T-cell (primary cell): Measurements from ENCODE around the gene VPS36. TPM values are rescaled to one million over a fixed set of nuclear protein-coding genes. Genes with fewer than 3 reads are reported as not detected.
A peak's percentile ranks its signal among the peaks of the same experiment; 100 is the strongest.

Source experiments
- ATAC-seq, 4 experiments: fragments of 200-7000 bp in 3 of 4; fragments of 150-1000 bp in 1 of 4; cut with Tn5 transposase; replicated peaks in 1 of 4; 1 replicate in 3 of 4; 2 replicates in 1 of 4; pipeline ENCODE4 v1.10.0; 2021; ENCODE audit warnings: moderate library complexity in 3 of 4, mild to moderate bottlenecking in 2 of 4, moderate number of reproducible peaks in 1 of 4
- CTCF ChIA-PET, 2 donors: fragments of 300-600 bp; sonication (Branson Sonifier 250); formaldehyde crosslinking; loops; one replicate each; lab custom pipeline; 2022; ENCODE audit warnings: antibody characterized with exemption in 2 of 2; lab: Charles Lee
- POLR2A ChIA-PET, 2 donors: fragments of 300-600 bp; sonication (Branson Sonifier 250); formaldehyde crosslinking; loops; one replicate each; lab custom pipeline; 2022; ENCODE audit warnings: antibody characterized with exemption in 2 of 2; lab: Charles Lee
- DNase-seq, 35 experiments: peaks; one replicate each; pipeline versions ENCODE4 v3.0.0 to v3.0.0-alpha.2; 2013 to 2023
- H3K27ac ChIP-seq: one replicate; pipeline ENCODE4 v1.5.1; 2013; ENCODE audit warnings: low read length
- H3K27me3 ChIP-seq, 2 experiments: replicated peaks in 1 of 2; 1 replicate in 1 of 2; 2 replicates in 1 of 2; pipeline versions ENCODE4 v1.6.1 to v1.7.0; 2013; ENCODE audit warnings: low read length in 1 of 2, mixed read lengths in 1 of 2; ENCODE audit not compliant: control insufficient read depth in 2 of 2, insufficient read depth in 2 of 2; ENCODE audit errors: extremely low read depth in 1 of 2
- H3K36me3 ChIP-seq, 2 donors: 1 replicate in 1 of 2; 2 replicates in 1 of 2; pipeline versions ENCODE4 v1.6.1 to v1.7.0; 2013; ENCODE audit warnings: low read length in 1 of 2; ENCODE audit not compliant: control insufficient read depth in 2 of 2, insufficient read depth in 1 of 2; ENCODE audit errors: extremely low read depth in 1 of 2
- H3K4me1 ChIP-seq, 2 experiments: 1 replicate in 1 of 2; 2 replicates in 1 of 2; pipeline versions ENCODE4 v1.6.1 to v1.7.0; 2013; ENCODE audit warnings: low read length in 2 of 2, mixed read lengths in 1 of 2; ENCODE audit not compliant: insufficient read depth in 2 of 2, control insufficient read depth in 1 of 2; ENCODE audit errors: extremely low read depth in 1 of 2
- H3K4me3 ChIP-seq, 2 donors: 1 replicate in 1 of 2; 2 replicates in 1 of 2; pipeline versions ENCODE4 v1.5.1 to v1.7.0; 2013; ENCODE audit warnings: mild to moderate bottlenecking in 2 of 2, low read length in 1 of 2, moderate library complexity in 1 of 2; ENCODE audit not compliant: control insufficient read depth in 1 of 2; ENCODE audit errors: extremely low read depth in 1 of 2
- H3K9me3 ChIP-seq: 2 replicates; pipeline ENCODE4 v1.7.0; 2013
- H3K27ac Mint-ChIP-seq, 2 donors: one replicate each; pipeline ENCODE4 v1.8.0; 2020 to 2021; ENCODE audit warnings: mild to moderate bottlenecking in 2 of 2, mixed read lengths in 2 of 2
- H3K27me3 Mint-ChIP-seq, 2 donors: one replicate each; pipeline ENCODE4 v1.8.0; 2021 to 2022; ENCODE audit warnings: mixed read lengths in 2 of 2
- H3K36me3 Mint-ChIP-seq: one replicate; pipeline ENCODE4 v1.8.0; 2021; ENCODE audit warnings: mixed read lengths
- H3K4me1 Mint-ChIP-seq, 3 donors: one replicate each; pipeline ENCODE4 v1.8.0; 2020 to 2022; ENCODE audit warnings: mixed read lengths in 3 of 3, mild to moderate bottlenecking in 1 of 3
- H3K4me3 Mint-ChIP-seq, 3 donors: one replicate each; pipeline ENCODE4 v1.8.0; 2020 to 2022; ENCODE audit warnings: mild to moderate bottlenecking in 3 of 3, mixed read lengths in 3 of 3, moderate library complexity in 3 of 3
- H3K9me3 Mint-ChIP-seq, 3 donors: one replicate each; pipeline ENCODE4 v1.8.0; 2020 to 2022; ENCODE audit warnings: mixed read lengths in 3 of 3
- WGBS: methylation state at CpG from one replicate; pipeline ENCODE4 v1.1.5; 2013; ENCODE audit warnings: missing lambda C conversion rate; ENCODE audit not compliant: insufficient coverage; 5-methylcytosine and 5-hydroxymethylcytosine counted together
- total RNA-seq, 35 experiments: library from RNA in 6 of 35; stranded (reverse) in 6 of 35; fragments of 120-200 nt in 1 of 35; gene quantifications; one replicate each; pipeline versions ENCODE4 v1.2.1 to v1.2.4 and lab custom pipeline; 2013 to 2026

VPS36 gene
- total RNA-seq, 5 donors from 2014 or later (not counting 1 experiment from before 2014, with no cell fraction given), result 43.3 to 53.7 (median 49.2) TPM

GRCh38 chr13:52454820-52455676 lies 4.6 kb upstream of the VPS36 start, which contains the start of gene CKAP2:
CKAP2 (plus strand) TSS chr13:52455478; CDS start chr13:52455557, 79 bp downstream.
- H3K27me3 Mint-ChIP-seq, result no peaks in the 10 kb centered on the region
- POLR2A ChIA-PET, result no interaction called here
- ATAC-seq (peak; percentile 84 to 89 (median 88)), DNase-seq (peak; percentile 86 to 96 (median 92))
- 0% methylated on average over 54 of the region's 56 CpGs for WGBS
- peak within 1 kb of the TSS; percentile 92 for H3K27ac ChIP-seq
- CTCF ChIA-PET, result no interaction called here
- H3K4me3 ChIP-seq, result peak within 1 kb of the TSS; percentile 84 to 89
- H3K4me1 Mint-ChIP-seq, result peaks cover 33 to 41% (median 38%) of the 10 kb centered on the region in 3 donors
- H3K36me3 ChIP-seq, result peaks cover 0 to 3% of the 10 kb centered on the region in 2 donors
- no peaks in the 10 kb centered on the region for H3K9me3 Mint-ChIP-seq
- no peaks in the 10 kb centered on the region for H3K27me3 ChIP-seq
- H3K4me1 ChIP-seq, result peaks cover 14% of the 10 kb centered on the region in 2 experiments
- peak within 1 kb of the TSS; percentile 99 to 100 for H3K27ac Mint-ChIP-seq
- no peaks in the 10 kb centered on the region for H3K9me3 ChIP-seq
- peak within 1 kb of the TSS; percentile 95 for H3K4me3 Mint-ChIP-seq
- peaks cover 2% of the 10 kb centered on the region for H3K36me3 Mint-ChIP-seq

DNA sequence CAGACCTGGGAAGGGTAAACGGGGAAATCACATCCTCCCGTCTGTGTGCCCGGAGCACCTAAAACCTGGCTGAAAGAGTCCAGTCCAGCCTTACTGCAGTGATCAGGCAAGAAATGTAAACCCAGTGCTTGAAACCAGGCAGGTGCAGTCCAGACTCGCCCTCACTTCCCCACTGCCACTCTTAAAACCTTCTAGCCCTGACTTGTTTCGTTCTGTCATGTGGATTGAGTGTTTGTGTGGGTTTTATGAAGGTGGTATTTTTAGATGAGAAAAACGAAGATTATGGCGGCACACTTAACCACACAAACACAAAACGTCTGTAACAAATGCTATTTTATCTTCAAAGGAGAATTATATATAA lies 4.0 kb upstream of the VPS36 start:
- Mint-ChIP-seq H3K27me3 (no peaks in the 10 kb centered on the region), H3K36me3 (peaks cover 2% of the 10 kb centered on the region), H3K27ac (peak overlapping the region; percentile 99 to 100), H3K4me3 (peak overlapping the region; percentile 95), H3K4me1 (peaks cover 37 to 45% (median 41%) of the 10 kb centered on the region in 3 donors), H3K9me3 (no peaks in the 10 kb centered on the region)
- ATAC-seq (peak in 1 of 4 experiments; percentile 0), DNase-seq (peak in 13 of 35 experiments; percentile 3 to 56 (median 12))
- ChIA-PET CTCF (no interaction called here), POLR2A (no interaction called here)
- Histone ChIP-seq H3K36me3 (peaks cover 0 to 3% of the 10 kb centered on the region in 2 donors), H3K4me1 (peaks cover 14 to 15% of the 10 kb centered on the region in 2 experiments), H3K27ac (peak overlapping the region; percentile 92), H3K27me3 (no peaks in the 10 kb centered on the region), H3K4me3 (peak overlapping the region; percentile 84 to 89), H3K9me3 (no peaks in the 10 kb centered on the region)
- 8% methylated on average over 3 of the region's 8 CpGs for WGBS

DNA sequence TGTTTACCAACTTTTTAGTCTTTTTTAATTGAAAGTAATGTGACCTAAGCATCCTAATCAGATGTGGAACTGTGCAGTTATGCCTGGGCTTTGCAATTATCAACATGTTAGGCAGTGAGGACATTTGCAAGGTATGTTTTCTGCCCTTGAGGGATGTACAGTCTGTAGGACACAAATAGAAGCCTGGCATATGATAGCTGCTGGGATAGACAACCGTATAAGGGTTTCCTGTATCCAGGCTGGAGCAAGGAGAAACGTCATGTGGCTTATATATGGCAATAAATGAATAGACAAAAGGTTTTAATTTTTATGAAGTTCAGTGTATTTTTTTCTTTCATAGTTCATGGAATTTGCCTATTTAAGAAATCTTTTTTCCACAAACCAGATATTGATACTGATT lies 2.0 kb upstream of the VPS36 start:
- H3K9me3 ChIP-seq, result no peaks in the 10 kb centered on the region
- WGBS, result no CpG with 5 or more reads among the region's 2 CpGs
- no peak overlapping the region for H3K4me3 ChIP-seq
- no peaks in the 10 kb centered on the region for H3K27me3 ChIP-seq
- POLR2A ChIA-PET, result no interaction called here
- peaks cover 2% of the 10 kb centered on the region for H3K36me3 Mint-ChIP-seq
- H3K27me3 Mint-ChIP-seq, result no peaks in the 10 kb centered on the region
- no peak overlapping the region for H3K27ac Mint-ChIP-seq
- H3K27ac ChIP-seq, result no peak overlapping the region
- no peak overlapping the region for H3K4me3 Mint-ChIP-seq
- CTCF ChIA-PET, result interaction anchor here in 1 of 2 donors (0.8 kb wide), 1 partner anchor 8 kb away, joined by 3 read pairs; no protein-coding TSS in a partner anchor
- H3K4me1 Mint-ChIP-seq, result peaks cover 51 to 56% (median 53%) of the 10 kb centered on the region in 3 donors
- ATAC-seq (no peak), DNase-seq (no peak)
- H3K36me3 ChIP-seq, result peaks cover 0 to 3% of the 10 kb centered on the region in 2 donors
- H3K9me3 Mint-ChIP-seq, result no peaks in the 10 kb centered on the region
- peaks cover 24 to 29% of the 10 kb centered on the region in 2 experiments for H3K4me1 ChIP-seq

DNA sequence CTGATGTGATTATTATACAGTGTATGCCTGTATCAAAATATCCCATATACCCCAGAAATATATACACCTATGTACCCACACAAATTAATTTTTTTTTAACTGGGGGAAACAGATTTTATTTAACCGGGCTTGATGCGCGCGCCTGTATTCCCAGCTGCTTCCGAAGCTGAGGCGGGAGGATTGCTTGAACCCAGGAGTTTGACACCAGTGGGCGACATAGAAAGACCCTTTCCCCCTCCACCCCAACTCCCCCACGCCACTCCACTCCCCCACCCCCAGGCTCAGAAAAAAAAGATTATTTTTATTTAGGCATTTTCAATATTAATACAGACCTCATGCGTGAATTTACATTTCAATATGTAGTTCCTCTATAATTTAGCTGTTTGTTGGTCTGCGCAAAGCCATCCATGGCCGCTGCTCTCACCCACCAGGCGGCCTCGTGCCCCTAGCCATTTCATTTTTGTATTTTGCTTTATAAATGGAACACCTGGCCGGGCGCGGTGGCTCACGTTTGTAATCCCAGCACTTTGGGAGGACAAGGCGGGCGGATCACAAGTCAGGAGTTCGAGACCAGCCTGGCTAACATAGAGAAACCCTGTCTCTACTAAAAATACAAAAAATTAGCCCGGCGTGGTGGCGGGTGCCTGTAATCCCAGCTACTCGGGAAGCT lies 836 bp upstream of the VPS36 start:
- no peak overlapping the region for H3K27ac ChIP-seq
- no peaks in the 10 kb centered on the region for H3K9me3 ChIP-seq
- CTCF ChIA-PET, result interaction anchor here (0.5 to 1.5 kb wide), 17 partner anchors 8 to 650 kb away, joined by 3 to 7 read pairs (median 4); partner anchors contain the start of genes ALG11 (in 1 of the 2) and SUGT1 (in 1 of the 2)
- H3K4me1 Mint-ChIP-seq, result peaks cover 46 to 54% (median 50%) of the 10 kb centered on the region in 3 donors
- ATAC-seq, result no peak
- H3K9me3 Mint-ChIP-seq, result no peaks in the 10 kb centered on the region
- peak overlapping the region; percentile 83 to 91 (median 89) for H3K4me3 Mint-ChIP-seq
- WGBS, result 96% methylated on average over 8 of the region's 24 CpGs
- H3K27me3 ChIP-seq, result no peaks in the 10 kb centered on the region
- no peak overlapping the region for H3K4me3 ChIP-seq
- no peaks in the 10 kb centered on the region for H3K36me3 ChIP-seq
- H3K4me1 ChIP-seq, result peaks cover 22 to 29% of the 10 kb centered on the region in 2 experiments
- H3K36me3 Mint-ChIP-seq, result peaks cover under 1% of the 10 kb centered on the region
- H3K27me3 Mint-ChIP-seq, result no peaks in the 10 kb centered on the region
- H3K27ac Mint-ChIP-seq, result peak overlapping the region; percentile 71 to 81
- POLR2A ChIA-PET, result no interaction called here
- DNase-seq, result no peak

DNA sequence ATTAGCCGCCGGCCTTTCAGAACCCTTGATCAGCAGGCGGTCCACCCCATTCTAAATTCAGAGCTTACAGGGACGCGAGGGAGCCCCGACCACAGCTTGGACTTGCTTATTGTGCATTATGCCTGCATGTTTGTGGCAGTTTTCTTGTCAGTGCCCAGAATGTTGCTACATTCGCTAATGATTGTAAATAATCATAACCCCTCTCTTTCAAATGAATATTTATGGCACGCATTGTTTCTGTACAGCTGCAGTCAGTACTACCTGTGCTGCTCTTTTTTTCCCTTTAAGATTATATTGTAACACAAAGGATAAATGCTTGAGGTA lies 321 bp upstream of the VPS36 start:
- H3K4me3 Mint-ChIP-seq, result peak overlapping the region; percentile 83 to 91 (median 89)
- ATAC-seq (no peak), DNase-seq (no peak)
- H3K9me3 Mint-ChIP-seq, result no peaks in the 10 kb centered on the region
- H3K27me3 Mint-ChIP-seq, result no peaks in the 10 kb centered on the region
- peaks cover 45 to 49% (median 46%) of the 10 kb centered on the region in 3 donors for H3K4me1 Mint-ChIP-seq
- Histone ChIP-seq H3K27ac (no peak overlapping the region), H3K27me3 (no peaks in the 10 kb centered on the region), H3K4me3 (peak overlapping the region in 1 of 2 donors; percentile 96), H3K9me3 (no peaks in the 10 kb centered on the region), H3K4me1 (peaks cover 17 to 27% of the 10 kb centered on the region in 2 experiments), H3K36me3 (peaks cover 0 to 2% of the 10 kb centered on the region in 2 donors)
- ChIA-PET CTCF (interaction anchor here (0.5 to 1.5 kb wide), 14 partner anchors 9 to 450 kb away, joined by 3 to 7 read pairs (median 3); partner anchors contain the start of genes ALG11 (in 1 of the 2) and SUGT1 (in 1 of the 2)), POLR2A (no interaction called here)
- H3K36me3 Mint-ChIP-seq, result no peaks in the 10 kb centered on the region
- WGBS, result 2% methylated on average over 6 of the region's 8 CpGs
- peak overlapping the region; percentile 71 to 81 for H3K27ac Mint-ChIP-seq
